Liver (tissue), 9 donors: ENCODE results near the gene ASIC5. TPM values are rescaled to one million over a fixed set of nuclear protein-coding genes. Genes with fewer than 3 reads are reported as not detected.

ENCODE experiments used
- DNase-seq: peaks from one replicate; pipeline ENCODE4 v3.0.0-alpha.2; 2017; ENCODE audit warnings: low spot score
- H3K27ac ChIP-seq, 2 donors: one replicate each; pipeline ENCODE4 v1.7.0; 2013; ENCODE audit warnings: inconsistent platforms in 2 of 2, low read length in 2 of 2, control low read depth in 1 of 2, low read depth in 1 of 2, mild to moderate bottlenecking in 1 of 2
- H3K27me3 ChIP-seq, 4 donors: one replicate each; pipeline versions ENCODE4 v1.6.1 to v1.7.0; 2013; ENCODE audit warnings: low read length in 3 of 4, inconsistent platforms in 1 of 4, mild to moderate bottlenecking in 1 of 4, moderate library complexity in 1 of 4; ENCODE audit not compliant: control insufficient read depth in 4 of 4, insufficient read depth in 4 of 4
- H3K36me3 ChIP-seq, 4 donors: one replicate each; pipeline versions ENCODE4 v1.6.1 to v1.7.0; 2013; ENCODE audit warnings: low read length in 3 of 4, mild to moderate bottlenecking in 3 of 4, low read depth in 1 of 4, moderate library complexity in 1 of 4; ENCODE audit not compliant: control insufficient read depth in 4 of 4, insufficient read depth in 3 of 4
- H3K4me1 ChIP-seq, 4 donors: one replicate each; pipeline versions ENCODE4 v1.6.1 to v1.7.0; 2013; ENCODE audit warnings: low read length in 3 of 4, mild to moderate bottlenecking in 3 of 4, moderate library complexity in 1 of 4; ENCODE audit not compliant: control insufficient read depth in 4 of 4, insufficient read depth in 4 of 4
- H3K4me3 ChIP-seq, 3 donors: one replicate each; pipeline versions ENCODE4 v1.6.1 to v1.7.0; 2013; ENCODE audit warnings: low read length in 3 of 3, control low read depth in 1 of 3, low read depth in 1 of 3, mild to moderate bottlenecking in 1 of 3
- H3K9ac ChIP-seq, 2 donors: one replicate each; pipeline ENCODE4 v1.7.0; 2013; ENCODE audit warnings: low read length in 2 of 2, mild to moderate bottlenecking in 2 of 2, moderate library complexity in 2 of 2, control low read depth in 1 of 2, low read depth in 1 of 2
- H3K9me3 ChIP-seq, 4 donors: one replicate each; pipeline versions ENCODE4 v1.6.1 to v1.7.0; 2013; ENCODE audit warnings: low read length in 3 of 4; ENCODE audit not compliant: control insufficient read depth in 4 of 4
- ATF3 ChIP-seq: IDR thresholded peaks from 2 replicates; pipeline ENCODE4 v1.6.1; 2016; ENCODE audit warnings: antibody characterized with exemption
- CTCF ChIP-seq: fragments of 150-350 bp; IDR thresholded peaks from 2 replicates; pipeline ENCODE4 v1.5.1; 2017; ENCODE audit warnings: improper control_type of control experiment, low read depth, low read length; ENCODE audit not compliant: missing input control
- EGR1 ChIP-seq, 2 donors: IDR thresholded peaks; 2 replicates each; pipeline ENCODE4 v1.6.1; 2016 to 2018; ENCODE audit warnings: antibody characterized with exemption in 2 of 2, low read depth in 2 of 2
- FOXA1 ChIP-seq: IDR thresholded peaks from 2 replicates; pipeline ENCODE4 v1.6.1; 2016; ENCODE audit warnings: antibody characterized with exemption
- GABPA ChIP-seq, 2 donors: IDR thresholded peaks in 1 of 2; conservative IDR thresholded peaks in 1 of 2; 2 replicates each; pipeline ENCODE4 v1.6.1; 2016; ENCODE audit warnings: antibody characterized with exemption in 2 of 2, mild to moderate bottlenecking in 1 of 2, moderate library complexity in 1 of 2
- HNF4A ChIP-seq, 2 donors: conservative IDR thresholded peaks; 2 replicates each; pipeline ENCODE4 v1.6.1; 2016; ENCODE audit warnings: antibody characterized with exemption in 2 of 2, mild to moderate bottlenecking in 2 of 2
- HNF4G ChIP-seq: IDR thresholded peaks from 2 replicates; pipeline ENCODE4 v1.6.1; 2016; ENCODE audit warnings: antibody characterized with exemption
- JUND ChIP-seq, 2 donors: IDR thresholded peaks; 2 replicates each; pipeline ENCODE4 v1.6.1; 2016; ENCODE audit warnings: antibody characterized with exemption in 2 of 2
- MAX ChIP-seq: IDR thresholded peaks from 2 replicates; pipeline ENCODE4 v1.6.1; 2016; ENCODE audit warnings: antibody characterized with exemption
- NR2F2 ChIP-seq: IDR thresholded peaks from 2 replicates; pipeline ENCODE4 v1.6.1; 2016; ENCODE audit warnings: antibody characterized with exemption
- RAD21 ChIP-seq, 2 donors: IDR thresholded peaks; 2 replicates each; pipeline ENCODE4 v1.6.1; 2016; ENCODE audit warnings: antibody characterized with exemption in 2 of 2, mild to moderate bottlenecking in 2 of 2
- REST ChIP-seq: IDR thresholded peaks from 2 replicates; pipeline ENCODE4 v1.6.1; 2016; ENCODE audit warnings: antibody characterized with exemption, mild to moderate bottlenecking
- RXRA ChIP-seq, 2 donors: IDR thresholded peaks; 2 replicates each; pipeline ENCODE4 v1.6.1; 2017 to 2018; ENCODE audit warnings: antibody characterized with exemption in 2 of 2, mild to moderate bottlenecking in 1 of 2
- SP1 ChIP-seq: IDR thresholded peaks from 2 replicates; pipeline ENCODE4 v1.6.1; 2018; ENCODE audit warnings: antibody characterized with exemption, mild to moderate bottlenecking
- TAF1 ChIP-seq: conservative IDR thresholded peaks from 2 replicates; pipeline ENCODE4 v1.6.1; 2016; ENCODE audit warnings: antibody characterized with exemption, mild to moderate bottlenecking
- ZBTB33 ChIP-seq: IDR thresholded peaks from 2 replicates; pipeline ENCODE4 v1.6.1; 2016; ENCODE audit warnings: antibody characterized with exemption
- WGBS: extraction: QIAGEN DNeasy Blood & Tissue Kit; methylation state at CpG from one replicate; pipeline ENCODE4 v1.1.7; 2013; 5-methylcytosine and 5-hydroxymethylcytosine counted together
- polyA plus RNA-seq, 2 donors: library from polyadenylated mRNA; stranded (reverse) in 1 of 2; unstranded in 1 of 2; fragments of 200-250 nt in 1 of 2; fragments of >200 nt in 1 of 2; fragmentation: Nextera tagmentation in 1 of 2; extraction: Ambion mirVana in 1 of 2; gene quantifications; one replicate each; pipeline versions ENCODE4 v1.2.1 to v1.2.3, GENCODE V29; 2013 to 2015
- total RNA-seq, 2 donors: library from RNA; depleted of rRNA; stranded (reverse); fragments of >200 nt; gene quantifications; one replicate each; pipeline ENCODE4 v1.2.3, GENCODE V29; 2014
- donor health status: healthy.
- donor health status: healthy.
- donor health status: healthy.
- donor health status: healthy.
- donor health status: healthy.

The ASIC5 gene
- total and polyA plus RNA-seq, 4 donors = not detected

- H3K9ac ChIP-seq = peak overlapping the region in 1 of 2 donors; percentile 70
- TF ChIP-seq MAX (no peak), HNF4G (no peak), ZBTB33 (no peak), SP1 (no peak), RXRA (IDR thresholded peaks at IDR 0.05) (no peak), HNF4A (conservative IDR thresholded peaks at IDR 0.05) (no peak), ATF3 (no peak), RAD21 (IDR thresholded peaks at IDR 0.05) (no peak), FOXA1 (no peak), JUND (IDR thresholded peaks at IDR 0.05) (no peak), EGR1 (IDR thresholded peaks at IDR 0.05; ENCODE audit: low read depth in 2 of 2) (no peak), NR2F2 (no peak), REST (no peak), GABPA (IDR thresholded peaks at IDR 0.05 in 1 of 2, conservative IDR thresholded peaks at IDR 0.05 in 1 of 2) (no peak), CTCF (no peak)
- H3K4me3 ChIP-seq = peak overlapping the region in 1 of 3 donors; percentile 32
- no peaks in the 10 kb centered on the region for H3K9me3 ChIP-seq
- H3K27ac ChIP-seq = peak overlapping the region in 1 of 2 donors; percentile 22
- 43% methylated on average over 6 of the region's 6 CpGs for WGBS
- H3K4me1 ChIP-seq = peaks cover 0 to 18% (median 10%) of the 10 kb centered on the region in 4 donors
- no peaks in the 10 kb centered on the region for H3K27me3 ChIP-seq
- no peaks in the 10 kb centered on the region for H3K36me3 ChIP-seq
- no peak for DNase-seq
Measured at GRCh38 chr4:155789391-155789790, 76.7 kb downstream of the ASIC5 start.

GRCh38 chr4:155787113-155787710, 78.9 kb downstream of the ASIC5 start:
- Histone ChIP-seq H3K27me3 (no peaks in the 10 kb centered on the region), H3K9me3 (no peaks in the 10 kb centered on the region), H3K4me3 (peak overlapping the region in 1 of 3 donors; percentile 21), H3K36me3 (no peaks in the 10 kb centered on the region), H3K9ac (no peak overlapping the region), H3K27ac (no peak overlapping the region), H3K4me1 (peaks cover 0 to 20% (median 9%) of the 10 kb centered on the region in 4 donors)
- whole genome bisulfite sequencing = 13% methylated on average over 5 of the region's 5 CpGs
- DNase-seq = no peak
- TF ChIP-seq TAF1 (no peak), REST (no peak), RXRA (IDR thresholded peaks at IDR 0.05) (no peak), CTCF (peak; percentile 84), ATF3 (peak; percentile 15), MAX (no peak), JUND (IDR thresholded peaks at IDR 0.05) (no peak)
